CD14-positive monocyte (primary cell): Measurements from ENCODE around the gene IGF2BP2. TPM values are rescaled to one million over a fixed set of nuclear protein-coding genes. Genes with fewer than 3 reads are reported as not detected.

ENCODE experiments used
- DNase-seq, 3 donors: peaks; one replicate each; pipeline ENCODE4 v3.0.0-alpha.2; 2011 to 2022
- H2AFZ ChIP-seq: 2 replicates; pipeline ENCODE4 v1.6.0; 2012; ENCODE audit warnings: mild to moderate bottlenecking, low read depth, low read length, inconsistent platforms; ENCODE audit not compliant: insufficient read depth, poor library complexity, severe bottlenecking
- H3K27ac ChIP-seq, 2 donors: 1 replicate in 1 of 2; 2 replicates in 1 of 2; pipeline ENCODE4 v1.5.1; 2012 to 2013; ENCODE audit warnings: low read length in 2 of 2, control low read depth in 1 of 2, inconsistent platforms in 1 of 2, low read depth in 1 of 2, mild to moderate bottlenecking in 1 of 2
- H3K27me3 ChIP-seq, 2 donors: one replicate each; pipeline versions ENCODE4 v1.6.0 to v1.6.1; 2011 to 2013; ENCODE audit warnings: low read length in 2 of 2; ENCODE audit not compliant: control insufficient read depth in 2 of 2, insufficient read depth in 2 of 2
- H3K36me3 ChIP-seq, 2 donors: replicated peaks in 1 of 2; 1 replicate in 1 of 2; 2 replicates in 1 of 2; pipeline versions ENCODE4 v1.5.1 to v1.6.1; 2012 to 2013; ENCODE audit warnings: low read length in 2 of 2, control low read depth in 1 of 2, inconsistent platforms in 1 of 2, mild to moderate bottlenecking in 1 of 2; ENCODE audit not compliant: insufficient read depth in 2 of 2, control insufficient read depth in 1 of 2
- H3K4me1 ChIP-seq, 2 donors: 1 replicate in 1 of 2; 2 replicates in 1 of 2; pipeline versions ENCODE4 v1.5.1 to v1.6.1; 2012 to 2013; ENCODE audit warnings: low read length in 2 of 2, control low read depth in 1 of 2, inconsistent platforms in 1 of 2, mild to moderate bottlenecking in 1 of 2, moderate library complexity in 1 of 2; ENCODE audit not compliant: insufficient read depth in 2 of 2, control insufficient read depth in 1 of 2
- H3K4me2 ChIP-seq: replicated peaks from 2 replicates; pipeline ENCODE3; 2012; ENCODE audit warnings: low read length, moderate library complexity, mild to moderate bottlenecking; ENCODE audit not compliant: poor library complexity, severe bottlenecking; ENCODE audit errors: extremely low read depth
- H3K4me3 ChIP-seq, 3 experiments: fragments of 200-600 bp in 1 of 3; sonication (generic) in 1 of 3; replicated peaks in 1 of 3; 1 replicate in 2 of 3; 2 replicates in 1 of 3; pipeline ENCODE4 v1.5.1; 2011 to 2013; ENCODE audit warnings: low read length in 3 of 3, mild to moderate bottlenecking in 3 of 3, control low read depth in 2 of 3, low read depth in 2 of 3, inconsistent platforms in 1 of 3, moderate library complexity in 1 of 3
- H3K79me2 ChIP-seq: 2 replicates; pipeline ENCODE4 v1.6.0; 2012; ENCODE audit warnings: mild to moderate bottlenecking, control low read depth, inconsistent platforms, low read length, moderate library complexity; ENCODE audit not compliant: insufficient read depth
- H3K9ac ChIP-seq: 2 replicates; pipeline ENCODE4 v1.6.0; 2017; ENCODE audit warnings: low read length, mild to moderate bottlenecking; ENCODE audit not compliant: insufficient read depth, poor library complexity, severe bottlenecking
- H3K9me3 ChIP-seq, 2 donors: replicated peaks in 1 of 2; 1 replicate in 1 of 2; 2 replicates in 1 of 2; pipeline versions ENCODE4 v1.5.1 to v1.6.1; 2012 to 2013; ENCODE audit warnings: low read length in 2 of 2, control low read depth in 1 of 2; ENCODE audit not compliant: control insufficient read depth in 1 of 2, insufficient read depth in 1 of 2
- H4K20me1 ChIP-seq: 2 replicates; pipeline ENCODE4 v1.6.0; 2012; ENCODE audit warnings: mild to moderate bottlenecking, low read length, control low read depth, moderate library complexity; ENCODE audit not compliant: insufficient read depth
- H3K27ac Mint-ChIP-seq, 7 donors: one replicate each; pipeline ENCODE4 v1.8.0; 2020; ENCODE audit warnings: mild to moderate bottlenecking in 7 of 7, mixed read lengths in 7 of 7, moderate library complexity in 6 of 7, inconsistent platforms in 2 of 7
- H3K27me3 Mint-ChIP-seq, 3 donors: one replicate each; pipeline ENCODE4 v1.8.0; 2021 to 2022; ENCODE audit warnings: low read depth in 3 of 3, mild to moderate bottlenecking in 3 of 3, mixed read lengths in 3 of 3, moderate library complexity in 3 of 3, inconsistent platforms in 1 of 3
- H3K36me3 Mint-ChIP-seq, 2 donors: one replicate each; pipeline ENCODE4 v1.8.0; 2020; ENCODE audit warnings: mixed read lengths in 2 of 2, inconsistent platforms in 1 of 2, mild to moderate bottlenecking in 1 of 2
- H3K4me1 Mint-ChIP-seq: one replicate; pipeline ENCODE4 v1.8.0; 2020; ENCODE audit warnings: mild to moderate bottlenecking, mixed read lengths
- H3K4me3 Mint-ChIP-seq, 2 donors: one replicate each; pipeline ENCODE4 v1.8.0; 2020; ENCODE audit warnings: mild to moderate bottlenecking in 2 of 2, mixed read lengths in 2 of 2, moderate library complexity in 1 of 2
- H3K9me3 Mint-ChIP-seq, 7 donors: one replicate each; pipeline ENCODE4 v1.8.0; 2020 to 2022; ENCODE audit warnings: mixed read lengths in 7 of 7, mild to moderate bottlenecking in 6 of 7, moderate library complexity in 6 of 7, inconsistent platforms in 2 of 7
- WGBS: methylation state at CpG from one replicate; pipeline ENCODE4 v1.1.5; 2013; ENCODE audit warnings: missing lambda C conversion rate; ENCODE audit not compliant: insufficient coverage; 5-methylcytosine and 5-hydroxymethylcytosine counted together
- intact Hi-C, 2 donors: fragments of 100-400 bp; cut with micrococcal nuclease; formaldehyde crosslinking; loops; one replicate each; pipeline versions ENCODE4 v1.15.0 to v1.15.1; 2023
- polyA plus RNA-seq, 3 donors: library from polyadenylated mRNA; depleted of rRNA in 1 of 3; unstranded in 2 of 3; stranded (reverse) in 1 of 3; fragments of 300-500 nt in 2 of 3; fragments of >200 nt in 1 of 3; fragmentation: Illumina TruSeq in 2 of 3; gene quantifications; 1 replicate in 2 of 3; 2 replicates in 1 of 3; pipeline ENCODE4 v1.2.3, GENCODE V29; 2012 to 2021
- TF ChIP-seq, protein P1 (sequence below): fragments of 200-600 bp; IDR thresholded peaks from one replicate; pipeline ENCODE4 v1.8.0; 2022; ENCODE audit warnings: antibody characterized with exemption, mild to moderate bottlenecking

The IGF2BP2 gene
- polyA plus RNA-seq, 3 donors = 0.78 to 2.8 (median 1.00) TPM

DNA sequence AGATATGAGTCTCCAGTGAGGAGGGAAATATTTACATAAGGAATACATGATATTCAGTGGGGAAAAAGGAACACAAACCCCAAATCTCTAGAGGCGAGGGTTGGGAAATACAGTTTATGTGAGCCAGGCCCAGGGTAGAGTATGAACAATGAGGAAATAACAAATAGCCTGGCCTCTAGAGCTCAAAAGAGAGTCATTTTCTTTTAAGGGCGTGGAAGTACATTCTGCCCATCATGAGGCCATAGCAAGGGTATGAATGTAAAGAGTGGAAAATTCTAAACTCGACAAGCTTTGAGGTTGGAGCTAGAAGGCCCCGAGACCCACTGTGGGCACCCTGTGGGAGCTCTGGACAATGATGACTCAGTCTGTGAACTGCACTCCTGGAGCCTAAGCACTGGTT lies 27.8 kb upstream of the IGF2BP2 start:
- peaks cover 6 to 10% of the 10 kb centered on the region in 2 donors for H3K9me3 ChIP-seq
- H3K4me1 ChIP-seq = no peaks in the 10 kb centered on the region
- intact Hi-C loops = no loop called here
- no peaks in the 10 kb centered on the region for H3K27me3 ChIP-seq
- Mint-ChIP-seq H3K4me3 (no peak overlapping the region), H3K27me3 (peaks cover 0 to 3% (median 3%) of the 10 kb centered on the region in 3 donors), H3K9me3 (peaks cover 15 to 28% (median 24%) of the 10 kb centered on the region in 7 donors), H3K27ac (no peak overlapping the region), H3K36me3 (no peaks in the 10 kb centered on the region), H3K4me1 (no peaks in the 10 kb centered on the region)
- no peak overlapping the region for H3K27ac ChIP-seq
- WGBS = 91% methylated on average over 2 of the region's 4 CpGs
- H3K4me2 ChIP-seq = no peak overlapping the region
- H3K36me3 ChIP-seq = no peaks in the 10 kb centered on the region
- TF ChIP-seq, protein P1, sequence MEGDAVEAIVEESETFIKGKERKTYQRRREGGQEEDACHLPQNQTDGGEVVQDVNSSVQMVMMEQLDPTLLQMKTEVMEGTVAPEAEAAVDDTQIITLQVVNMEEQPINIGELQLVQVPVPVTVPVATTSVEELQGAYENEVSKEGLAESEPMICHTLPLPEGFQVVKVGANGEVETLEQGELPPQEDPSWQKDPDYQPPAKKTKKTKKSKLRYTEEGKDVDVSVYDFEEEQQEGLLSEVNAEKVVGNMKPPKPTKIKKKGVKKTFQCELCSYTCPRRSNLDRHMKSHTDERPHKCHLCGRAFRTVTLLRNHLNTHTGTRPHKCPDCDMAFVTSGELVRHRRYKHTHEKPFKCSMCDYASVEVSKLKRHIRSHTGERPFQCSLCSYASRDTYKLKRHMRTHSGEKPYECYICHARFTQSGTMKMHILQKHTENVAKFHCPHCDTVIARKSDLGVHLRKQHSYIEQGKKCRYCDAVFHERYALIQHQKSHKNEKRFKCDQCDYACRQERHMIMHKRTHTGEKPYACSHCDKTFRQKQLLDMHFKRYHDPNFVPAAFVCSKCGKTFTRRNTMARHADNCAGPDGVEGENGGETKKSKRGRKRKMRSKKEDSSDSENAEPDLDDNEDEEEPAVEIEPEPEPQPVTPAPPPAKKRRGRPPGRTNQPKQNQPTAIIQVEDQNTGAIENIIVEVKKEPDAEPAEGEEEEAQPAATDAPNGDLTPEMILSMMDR = no peak
- DNase-seq = no peak
- no peaks in the 10 kb centered on the region for H4K20me1 ChIP-seq
- H3K9ac ChIP-seq = no peak overlapping the region
- H2AFZ ChIP-seq = no peak overlapping the region
- H3K4me3 ChIP-seq = no peak overlapping the region
- no peaks in the 10 kb centered on the region for H3K79me2 ChIP-seq

DNA sequence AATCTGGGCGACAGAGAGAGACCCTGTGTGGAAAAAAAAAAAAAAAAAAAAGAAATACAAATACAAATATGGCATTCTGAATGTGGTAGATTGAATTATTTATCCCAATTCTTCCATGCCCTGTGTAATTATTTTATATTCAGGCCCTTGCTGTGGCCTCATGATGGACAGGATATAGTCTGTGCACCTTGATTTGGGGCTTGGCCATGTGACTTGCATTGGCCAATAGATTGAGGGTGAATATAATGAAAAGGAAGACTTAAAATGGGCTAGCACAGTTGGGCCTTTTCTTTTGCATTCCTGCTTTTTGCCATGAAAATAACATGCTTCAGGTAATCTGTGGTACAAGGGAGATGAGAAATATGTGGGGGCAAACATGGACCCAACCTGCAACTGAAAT lies 27.1 kb upstream of the IGF2BP2 start:
- peaks cover 13 to 23% (median 18%) of the 10 kb centered on the region in 7 donors for H3K9me3 Mint-ChIP-seq
- intact Hi-C loops = no loop called here
- H3K27ac Mint-ChIP-seq = no peak overlapping the region

More for the DNA sequence above, 27.1 kb upstream of the IGF2BP2 start:
- Histone ChIP-seq H3K9ac (no peak overlapping the region), H3K79me2 (no peaks in the 10 kb centered on the region), H3K27me3 (no peaks in the 10 kb centered on the region), H3K4me1 (no peaks in the 10 kb centered on the region), H2AFZ (no peak overlapping the region), H3K4me3 (no peak overlapping the region), H3K27ac (no peak overlapping the region), H3K36me3 (no peaks in the 10 kb centered on the region), H3K4me2 (no peak overlapping the region), H3K9me3 (peaks cover 3 to 7% of the 10 kb centered on the region in 2 donors), H4K20me1 (no peaks in the 10 kb centered on the region)
- DNase-seq = no peak
- Mint-ChIP-seq H3K36me3 (no peaks in the 10 kb centered on the region), H3K27me3 (peaks cover 0 to 3% (median 3%) of the 10 kb centered on the region in 3 donors), H3K4me3 (no peak overlapping the region), H3K4me1 (no peaks in the 10 kb centered on the region)
- TF ChIP-seq, protein P1 = no peak
- WGBS = no CpG with 5 or more reads among the region's 1 CpG
